ENCODE measurements around the gene COPZ2. TPM values are rescaled to one million over a fixed set of nuclear protein-coding genes. Genes with fewer than 3 reads are reported as not detected.

Gene COPZ2
- polyA plus RNA-seq, 3 donors, result 4.2 to 12.2 (median 6.9) TPM

- 87% methylated on average over 3 of the region's 6 CpGs for WGBS (ENCODE audit: insufficient coverage)
- H3K27me3 Mint-ChIP-seq (ENCODE audit: low read depth in 3 of 3), result peaks cover 42 to 50% (median 46%) of the 10 kb centered on the region in 3 donors
- no peak for DNase-seq
Observed at GRCh38 chr17:48031966-48032365, 5.6 kb downstream of the COPZ2 start.

DNA sequence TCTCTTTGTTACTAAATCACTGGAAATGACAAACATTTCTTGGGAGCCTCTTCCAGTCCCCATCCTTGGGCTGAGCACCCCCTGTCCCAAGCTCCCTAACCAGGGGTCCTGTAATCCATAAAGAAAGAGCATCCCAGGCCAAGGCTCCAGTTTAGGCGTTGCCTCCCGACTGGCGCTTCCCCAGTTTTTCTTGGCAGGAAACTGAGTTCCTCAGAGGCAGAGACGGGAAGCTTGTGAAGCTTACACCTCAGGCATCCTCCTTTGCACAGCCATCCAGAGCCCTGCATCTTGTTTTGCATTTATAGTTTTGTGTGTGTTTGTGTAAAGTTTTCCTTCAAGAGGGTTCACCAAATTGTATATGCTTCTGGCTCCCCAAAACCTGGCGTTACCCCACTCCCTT lies 7.1 kb downstream of the COPZ2 start:
- Histone ChIP-seq H3K79me2 (ENCODE audit: insufficient read depth, low read length) (no peaks in the 10 kb centered on the region), H3K9me3 (replicated peaks in 1 of 2; ENCODE audit: control insufficient read depth in 1 of 2, insufficient read depth in 1 of 2, low read length in 2 of 2) (no peaks in the 10 kb centered on the region), H3K27me3 (ENCODE audit: control insufficient read depth in 2 of 2, insufficient read depth in 2 of 2, low read length in 2 of 2) (peaks cover 0 to 15% of the 10 kb centered on the region in 2 donors), H3K4me1 (ENCODE audit: control insufficient read depth in 1 of 2, insufficient read depth in 2 of 2, low read length in 2 of 2) (peaks cover 13% of the 10 kb centered on the region in 2 donors), H4K20me1 (ENCODE audit: insufficient read depth, low read length) (no peaks in the 10 kb centered on the region), H3K4me2 (replicated peaks; ENCODE audit: extremely low read depth, low read length, poor library complexity, severe bottlenecking) (no peak overlapping the region), H3K4me3 (replicated peaks in 1 of 3; ENCODE audit: low read depth in 2 of 3, low read length in 3 of 3) (no peak overlapping the region), H3K9ac (ENCODE audit: insufficient read depth, low read length, poor library complexity, severe bottlenecking) (no peak overlapping the region), H3K27ac (ENCODE audit: low read depth in 1 of 2, low read length in 2 of 2) (no peak overlapping the region), H3K36me3 (replicated peaks in 1 of 2; ENCODE audit: control insufficient read depth in 1 of 2, insufficient read depth in 2 of 2, low read length in 2 of 2) (no peaks in the 10 kb centered on the region), H2AFZ (ENCODE audit: insufficient read depth, low read depth, low read length, poor library complexity, severe bottlenecking) (no peak overlapping the region)
- 100% methylated on average over 1 of the region's 5 CpGs for WGBS (ENCODE audit: insufficient coverage)
- TF ChIP-seq, protein P1, sequence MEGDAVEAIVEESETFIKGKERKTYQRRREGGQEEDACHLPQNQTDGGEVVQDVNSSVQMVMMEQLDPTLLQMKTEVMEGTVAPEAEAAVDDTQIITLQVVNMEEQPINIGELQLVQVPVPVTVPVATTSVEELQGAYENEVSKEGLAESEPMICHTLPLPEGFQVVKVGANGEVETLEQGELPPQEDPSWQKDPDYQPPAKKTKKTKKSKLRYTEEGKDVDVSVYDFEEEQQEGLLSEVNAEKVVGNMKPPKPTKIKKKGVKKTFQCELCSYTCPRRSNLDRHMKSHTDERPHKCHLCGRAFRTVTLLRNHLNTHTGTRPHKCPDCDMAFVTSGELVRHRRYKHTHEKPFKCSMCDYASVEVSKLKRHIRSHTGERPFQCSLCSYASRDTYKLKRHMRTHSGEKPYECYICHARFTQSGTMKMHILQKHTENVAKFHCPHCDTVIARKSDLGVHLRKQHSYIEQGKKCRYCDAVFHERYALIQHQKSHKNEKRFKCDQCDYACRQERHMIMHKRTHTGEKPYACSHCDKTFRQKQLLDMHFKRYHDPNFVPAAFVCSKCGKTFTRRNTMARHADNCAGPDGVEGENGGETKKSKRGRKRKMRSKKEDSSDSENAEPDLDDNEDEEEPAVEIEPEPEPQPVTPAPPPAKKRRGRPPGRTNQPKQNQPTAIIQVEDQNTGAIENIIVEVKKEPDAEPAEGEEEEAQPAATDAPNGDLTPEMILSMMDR (IDR thresholded peaks at IDR 0.05), result no peak
- no peaks in the 10 kb centered on the region for H3K36me3 Mint-ChIP-seq
- DNase-seq, result no peak
- H3K27me3 Mint-ChIP-seq (ENCODE audit: low read depth in 3 of 3), result peaks cover 34 to 37% (median 37%) of the 10 kb centered on the region in 3 donors
- intact Hi-C loops (cut with micrococcal nuclease), result no loop called here
- no peak overlapping the region for H3K27ac Mint-ChIP-seq
- H3K4me3 Mint-ChIP-seq, result no peak overlapping the region
- peaks cover 13% of the 10 kb centered on the region for H3K4me1 Mint-ChIP-seq
- H3K9me3 Mint-ChIP-seq, result peaks cover 0 to 5% (median 0%) of the 10 kb centered on the region in 7 donors

More at GRCh38 chr17:48031966-48032365, 5.6 kb downstream of the COPZ2 start:
- H3K36me3 ChIP-seq (replicated peaks in 1 of 2; ENCODE audit: control insufficient read depth in 1 of 2, insufficient read depth in 2 of 2, low read length in 2 of 2), result no peaks in the 10 kb centered on the region
- H3K9me3 Mint-ChIP-seq, result peaks cover 0 to 5% (median 2%) of the 10 kb centered on the region in 7 donors
- H3K36me3 Mint-ChIP-seq, result peaks cover 4% of the 10 kb centered on the region in 2 donors
- no peak overlapping the region for H2AFZ ChIP-seq (ENCODE audit: insufficient read depth, low read depth, low read length, poor library complexity, severe bottlenecking)
- H3K9me3 ChIP-seq (replicated peaks in 1 of 2; ENCODE audit: control insufficient read depth in 1 of 2, insufficient read depth in 1 of 2, low read length in 2 of 2), result no peaks in the 10 kb centered on the region
- peaks cover 5% of the 10 kb centered on the region in 2 donors for H3K4me1 ChIP-seq (ENCODE audit: control insufficient read depth in 1 of 2, insufficient read depth in 2 of 2, low read length in 2 of 2)
- H3K79me2 ChIP-seq (ENCODE audit: insufficient read depth, low read length), result no peaks in the 10 kb centered on the region
- TF ChIP-seq, protein P1 (IDR thresholded peaks at IDR 0.05), result no peak
- H3K27ac ChIP-seq (ENCODE audit: low read depth in 1 of 2, low read length in 2 of 2), result no peak overlapping the region
- no peak overlapping the region for H3K4me2 ChIP-seq (replicated peaks; ENCODE audit: extremely low read depth, low read length, poor library complexity, severe bottlenecking)
- H3K9ac ChIP-seq (ENCODE audit: insufficient read depth, low read length, poor library complexity, severe bottlenecking), result no peak overlapping the region
- H3K4me1 Mint-ChIP-seq, result peaks cover 5% of the 10 kb centered on the region
- no peak overlapping the region for H3K27ac Mint-ChIP-seq
- H3K27me3 ChIP-seq (ENCODE audit: control insufficient read depth in 2 of 2, insufficient read depth in 2 of 2, low read length in 2 of 2), result peaks cover 8 to 26% of the 10 kb centered on the region in 2 donors
- H4K20me1 ChIP-seq (ENCODE audit: insufficient read depth, low read length), result no peaks in the 10 kb centered on the region
- H3K4me3 ChIP-seq (replicated peaks in 1 of 3; ENCODE audit: low read depth in 2 of 3, low read length in 3 of 3), result no peak overlapping the region
- H3K4me3 Mint-ChIP-seq, result no peak overlapping the region
- intact Hi-C loops (cut with micrococcal nuclease), result no loop called here
